ENCODE measurements around the gene C11orf54. TPM values are rescaled to one million over a fixed set of nuclear protein-coding genes. Genes with fewer than 3 reads are reported as not detected.

The C11orf54 gene
- total RNA-seq, 4 donors from 2014 or later, result 33.3 to 71.0 (median 42.0) TPM

- Histone ChIP-seq H3K27ac (no peak overlapping the region), H3K4me3 (no peak overlapping the region), H3K9me3 (no peaks in the 10 kb centered on the region), H3K4me1 (no peaks in the 10 kb centered on the region), H3K36me3 (peaks cover 0 to 91% of the 10 kb centered on the region in 2 donors), H3K27me3 (no peaks in the 10 kb centered on the region)
- ATAC-seq (no peak), DNase-seq (no peak)
- in situ Hi-C loops (cut with MboI; ENCODE audit: low sequenced_read_pairs in 4 of 4), result loop anchor here in 2 of 4 donors (25.0 kb wide), 1 partner anchor 691 kb away; the partner anchor contains the start of genes ANKRD49 (in 2 of the 2) and MRE11 (in 2 of the 2)
- TF ChIP-seq CTCF (IDR thresholded peaks at IDR 0.05 in 4 of 5, conservative IDR thresholded peaks at IDR 0.05 in 1 of 5), result no peak
- TF ChIP-seq POLR2A (IDR thresholded peaks at IDR 0.05), result no peak
- intact Hi-C loops (cut with DNase I; ENCODE audit: low total_unique reads), result no loop called here
Measured at GRCh38 chr11:93796441-93797231, 55.2 kb downstream of the C11orf54 start.

GRCh38 chr11:93801366-93801765 lies 59.9 kb downstream of the C11orf54 start:
- no peak for ATAC-seq
- Histone ChIP-seq H3K36me3 (peaks cover 0 to 91% of the 10 kb centered on the region in 2 donors), H3K27ac (no peak overlapping the region), H3K4me1 (no peaks in the 10 kb centered on the region), H3K4me3 (no peak overlapping the region), H3K27me3 (no peaks in the 10 kb centered on the region), H3K9me3 (no peaks in the 10 kb centered on the region)
- intact Hi-C loops (cut with DNase I; ENCODE audit: low total_unique reads), result no loop called here
- DNase-seq, result no peak
- in situ Hi-C loops (cut with MboI; ENCODE audit: low sequenced_read_pairs in 4 of 4), result no loop called here
- TF ChIP-seq POLR2A (IDR thresholded peaks at IDR 0.05) (no peak), CTCF (IDR thresholded peaks at IDR 0.05 in 4 of 5, conservative IDR thresholded peaks at IDR 0.05 in 1 of 5) (no peak)

- Histone ChIP-seq H3K27ac (no peak overlapping the region), H3K27me3 (no peaks in the 10 kb centered on the region), H3K4me3 (no peak overlapping the region), H3K36me3 (peaks cover 0 to 89% of the 10 kb centered on the region in 2 donors), H3K9me3 (no peaks in the 10 kb centered on the region), H3K4me1 (no peaks in the 10 kb centered on the region)
- TF ChIP-seq CTCF (IDR thresholded peaks at IDR 0.05 in 4 of 5, conservative IDR thresholded peaks at IDR 0.05 in 1 of 5), result no peak
- TF ChIP-seq POLR2A (IDR thresholded peaks at IDR 0.05), result no peak
- in situ Hi-C loops (cut with MboI; ENCODE audit: low sequenced_read_pairs in 4 of 4), result no loop called here
- no peak for ATAC-seq
- intact Hi-C loops (cut with DNase I; ENCODE audit: low total_unique reads), result no loop called here
- no peak for DNase-seq
Measured at GRCh38 chr11:93804879-93805278, 63.4 kb downstream of the C11orf54 start.

- ATAC-seq, result no peak
- H3K27ac ChIP-seq, result no peak overlapping the region
- no peaks in the 10 kb centered on the region for H3K9me3 ChIP-seq
- no peak for TF ChIP-seq CTCF (IDR thresholded peaks at IDR 0.05 in 4 of 5, conservative IDR thresholded peaks at IDR 0.05 in 1 of 5)
- TF ChIP-seq POLR2A (IDR thresholded peaks at IDR 0.05), result no peak
- H3K36me3 ChIP-seq, result peaks cover 3 to 92% of the 10 kb centered on the region in 2 donors
- H3K27me3 ChIP-seq, result no peaks in the 10 kb centered on the region
- H3K4me1 ChIP-seq, result no peaks in the 10 kb centered on the region
- DNase-seq, result no peak
- no peak overlapping the region for H3K4me3 ChIP-seq
- in situ Hi-C loops (cut with MboI; ENCODE audit: low sequenced_read_pairs in 4 of 4) (no loop called here), intact Hi-C loops (cut with DNase I; ENCODE audit: low total_unique reads) (no loop called here)
Measured at GRCh38 chr11:93807980-93808379, 66.5 kb downstream of the C11orf54 start.

Measured in gastrocnemius medialis (tissue), 4 donors.